Measurements from ENCODE around the gene CHTF8.

The CHTF8 gene

DNA sequence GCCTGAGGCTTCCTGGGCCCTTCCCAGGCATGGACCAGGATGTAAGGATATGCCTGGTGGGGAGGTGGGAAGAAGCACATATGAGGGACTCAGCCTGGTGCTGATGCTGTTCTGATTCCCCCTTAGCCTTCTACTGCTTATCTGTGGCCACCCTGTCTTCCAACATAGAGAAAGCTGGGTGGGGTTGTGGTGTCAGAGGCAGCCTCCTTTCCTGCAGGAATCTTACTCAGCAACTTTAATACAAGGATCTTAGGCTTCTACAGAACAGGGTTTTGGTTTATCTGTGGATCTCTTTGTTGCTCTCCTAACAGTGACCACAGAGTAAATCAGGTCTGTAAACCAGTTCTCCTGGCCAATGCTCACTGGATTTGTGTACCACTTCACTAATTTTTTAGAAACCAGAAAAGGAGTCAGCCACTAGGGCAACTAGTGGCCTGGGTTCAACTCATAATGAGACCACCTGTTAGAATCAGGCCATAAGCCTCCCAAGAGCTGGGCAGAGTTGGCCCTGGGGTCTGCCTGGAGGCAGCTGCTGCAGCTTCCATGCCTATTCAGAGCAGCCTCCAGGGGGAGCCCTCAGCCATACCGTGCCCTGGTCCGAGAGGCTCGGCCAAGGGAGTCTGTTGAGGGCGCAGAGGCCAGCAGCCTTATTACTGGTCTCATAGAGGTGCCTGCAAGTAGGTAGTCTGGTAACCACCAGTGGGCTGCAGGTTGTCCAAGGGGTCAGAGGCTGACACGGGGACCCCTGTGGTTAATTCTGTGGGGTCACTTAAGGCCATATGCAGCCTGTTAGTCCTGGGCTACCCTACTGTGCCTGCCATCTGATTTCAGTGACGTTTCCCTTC lies 19.9 kb downstream of the CHTF8 start:
- DNase-seq = peak; percentile 54

DNA sequence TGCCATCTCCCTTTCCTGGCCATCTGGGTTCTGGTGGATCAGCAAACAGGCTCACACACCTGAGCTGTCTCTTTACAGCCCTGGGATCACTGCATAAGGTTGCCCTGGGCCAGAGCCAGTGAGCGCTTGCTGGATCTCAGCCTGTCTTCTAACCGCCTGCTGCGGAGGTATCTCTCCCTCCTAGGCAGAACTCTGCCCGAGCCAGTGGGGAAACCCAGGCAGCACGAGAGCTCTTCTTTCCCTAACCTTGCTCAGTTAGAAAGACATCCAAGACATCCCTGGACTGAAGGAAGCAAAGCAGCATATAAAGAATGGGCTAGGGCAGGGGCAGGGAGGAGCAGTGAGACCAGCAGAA lies 20.5 kb downstream of the CHTF8 start:
- no peak for DNase-seq

DNA sequence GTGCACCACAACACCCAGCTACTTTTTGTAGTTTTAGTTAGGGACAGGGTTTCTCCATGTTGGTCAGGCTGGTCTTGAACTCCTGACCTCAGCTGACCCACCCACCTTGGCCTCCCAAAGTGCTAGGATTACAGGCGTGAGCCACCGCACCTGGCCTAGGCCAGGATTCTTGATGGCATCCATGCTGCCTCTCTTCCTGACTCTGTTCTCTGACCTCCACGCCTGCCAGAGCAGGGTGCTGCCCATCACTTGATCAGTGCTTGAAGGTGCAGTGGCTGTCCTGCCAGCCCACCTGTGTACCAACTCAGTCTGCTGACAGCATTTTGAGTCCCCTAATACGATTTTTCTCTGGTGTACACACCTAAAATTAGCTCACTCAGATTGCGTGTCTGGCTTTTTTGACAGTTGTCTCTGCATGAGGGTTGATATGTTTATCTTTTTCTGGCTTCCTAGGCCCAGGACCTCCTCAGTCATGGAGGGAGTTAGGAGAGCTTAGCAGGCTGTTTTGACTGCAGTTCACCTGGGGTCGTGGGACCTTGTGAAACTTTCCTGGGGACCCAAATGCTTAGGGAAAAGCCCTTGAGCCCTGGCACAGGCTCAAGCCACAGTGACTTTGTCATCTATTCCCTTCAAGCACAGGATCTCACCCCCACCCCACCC lies 21.0 kb downstream of the CHTF8 start:
- DNase-seq = no peak

DNA sequence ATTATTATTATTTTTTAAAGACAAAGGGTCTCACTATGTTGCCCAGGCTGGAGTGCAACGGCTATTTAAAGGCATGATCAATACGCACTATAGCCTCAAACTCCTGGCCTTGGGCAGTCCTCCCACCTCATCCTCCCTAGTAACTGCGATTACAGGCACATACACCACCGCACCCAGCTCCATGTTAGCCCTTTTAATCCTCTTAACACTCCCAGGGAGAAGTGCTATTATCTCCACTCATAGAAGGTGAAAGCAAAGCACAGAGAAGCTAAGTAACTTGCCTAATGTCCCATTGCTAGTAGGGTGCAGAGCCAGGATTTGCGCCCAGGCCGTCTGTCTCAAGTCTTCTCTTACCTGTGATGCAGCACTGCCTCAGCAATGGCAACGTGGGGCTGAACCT lies 22.0 kb downstream of the CHTF8 start:
- DNase-seq = no peak

DNA sequence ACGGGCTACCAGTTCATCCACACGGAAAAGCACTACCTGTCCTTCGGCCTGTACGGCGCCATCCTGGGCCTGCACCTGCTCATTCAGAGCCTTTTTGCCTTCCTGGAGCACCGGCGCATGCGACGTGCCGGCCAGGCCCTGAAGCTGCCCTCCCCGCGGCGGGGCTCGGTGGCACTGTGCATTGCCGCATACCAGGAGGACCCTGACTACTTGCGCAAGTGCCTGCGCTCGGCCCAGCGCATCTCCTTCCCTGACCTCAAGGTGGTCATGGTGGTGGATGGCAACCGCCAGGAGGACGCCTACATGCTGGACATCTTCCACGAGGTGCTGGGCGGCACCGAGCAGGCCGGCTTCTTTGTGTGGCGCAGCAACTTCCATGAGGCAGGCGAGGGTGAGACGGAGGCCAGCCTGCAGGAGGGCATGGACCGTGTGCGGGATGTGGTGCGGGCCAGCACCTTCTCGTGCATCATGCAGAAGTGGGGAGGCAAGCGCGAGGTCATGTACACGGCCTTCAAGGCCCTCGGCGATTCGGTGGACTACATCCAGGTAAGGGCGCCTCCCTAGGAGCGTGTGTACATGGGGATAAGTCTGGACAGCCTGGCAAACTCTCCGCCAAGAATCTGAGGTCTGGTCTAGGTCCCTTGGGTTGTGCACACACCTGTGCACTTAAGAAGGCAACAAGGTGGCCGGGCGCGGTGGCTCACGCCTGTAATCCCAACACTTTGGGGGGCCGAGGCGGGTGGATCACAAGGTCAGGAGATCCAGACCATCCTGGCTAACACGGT lies 22.7 kb downstream of the CHTF8 start:
- DNase-seq = no peak

DNA sequence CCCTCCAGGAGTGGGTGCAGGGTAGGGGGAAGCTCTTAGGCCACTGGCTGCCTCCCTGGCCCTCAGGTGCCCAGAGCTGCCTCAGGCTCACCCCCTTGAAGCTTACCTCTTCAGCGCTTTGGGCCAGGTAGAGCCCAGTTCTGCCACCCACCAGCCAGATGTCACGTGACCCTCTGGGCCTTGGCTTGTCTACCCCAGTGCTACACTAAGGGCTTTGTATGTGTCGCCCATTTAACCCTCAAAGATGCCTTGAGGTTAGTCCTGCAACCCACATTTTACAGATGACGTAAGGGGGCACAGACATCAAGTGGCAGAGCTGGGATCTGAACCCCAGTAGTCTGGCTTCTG lies 23.5 kb downstream of the CHTF8 start:
- no peak for DNase-seq

DNA sequence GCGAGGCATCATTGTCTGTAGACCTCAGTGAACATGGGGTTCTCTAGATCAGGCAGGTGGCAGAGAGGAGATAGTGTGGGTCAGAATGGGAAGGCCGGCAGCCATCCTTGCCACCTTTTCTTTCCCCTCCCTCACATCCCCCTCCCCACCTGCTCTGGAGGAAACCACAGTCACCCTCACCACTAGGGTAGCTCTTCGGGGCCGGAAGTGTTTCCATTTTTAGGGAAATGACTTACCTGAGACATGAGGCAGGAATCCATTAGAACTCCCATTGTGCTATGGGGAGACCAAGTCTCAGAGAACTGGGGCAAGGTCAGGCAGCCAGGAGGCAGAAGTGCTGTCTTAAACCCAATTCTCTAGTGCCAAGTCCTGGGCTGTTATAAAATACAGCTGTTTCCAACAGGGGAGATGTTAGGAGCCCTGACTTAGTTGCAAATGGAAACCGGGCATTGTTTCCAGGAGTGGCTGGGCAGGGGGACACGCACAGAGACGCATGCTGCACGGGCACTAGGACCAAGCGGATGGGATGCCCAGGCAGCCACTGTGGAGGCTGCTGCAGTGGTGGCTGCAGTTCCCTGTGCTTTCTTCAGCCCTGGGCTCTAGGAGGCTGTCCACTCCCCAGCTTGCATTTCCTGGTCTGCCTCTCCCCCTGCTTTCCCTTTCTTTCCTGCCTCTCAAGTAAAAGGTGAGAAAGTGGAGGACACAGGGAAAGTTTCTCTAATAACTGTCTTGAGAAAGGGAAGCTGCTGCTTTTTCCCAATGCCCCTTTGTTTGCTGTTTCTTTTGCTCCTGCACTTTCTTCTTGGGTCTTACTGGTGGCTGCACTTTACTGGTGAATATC lies 24.1 kb downstream of the CHTF8 start:
- DNase-seq = no peak

DNA sequence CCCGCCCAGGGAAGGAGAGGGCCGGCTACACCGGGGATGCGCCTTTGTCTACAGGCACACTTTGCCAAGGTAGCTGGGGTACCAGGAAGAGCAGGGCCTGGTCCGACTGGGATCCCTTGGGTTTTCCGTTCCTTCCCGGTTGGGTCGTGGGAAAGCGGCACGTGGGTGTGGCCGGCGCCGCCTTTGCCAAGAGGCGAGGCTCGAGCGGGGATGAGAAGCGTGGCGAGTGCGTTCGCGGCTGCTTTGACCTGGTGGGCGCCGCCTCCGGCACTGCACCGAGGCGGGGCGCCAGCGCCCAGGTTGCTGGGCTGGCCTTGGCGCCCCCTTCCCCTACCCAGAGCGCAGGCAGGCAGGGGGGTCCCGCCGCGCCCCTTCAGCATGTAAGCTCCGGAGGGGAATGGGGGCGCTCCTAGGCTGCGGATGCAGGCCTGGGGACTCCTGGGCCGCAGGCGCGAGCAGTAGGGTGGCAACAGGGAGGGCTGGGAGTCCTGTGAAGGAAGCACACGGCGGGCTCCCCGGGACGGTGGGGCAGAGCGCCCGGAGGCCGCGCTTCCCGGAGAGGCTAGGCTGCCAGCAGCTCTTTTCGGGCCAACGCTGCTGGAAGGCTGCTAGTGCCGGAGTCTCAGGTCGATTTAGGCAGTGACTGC lies 24.9 kb downstream of the CHTF8 start:
- DNase-seq = no peak

DNA sequence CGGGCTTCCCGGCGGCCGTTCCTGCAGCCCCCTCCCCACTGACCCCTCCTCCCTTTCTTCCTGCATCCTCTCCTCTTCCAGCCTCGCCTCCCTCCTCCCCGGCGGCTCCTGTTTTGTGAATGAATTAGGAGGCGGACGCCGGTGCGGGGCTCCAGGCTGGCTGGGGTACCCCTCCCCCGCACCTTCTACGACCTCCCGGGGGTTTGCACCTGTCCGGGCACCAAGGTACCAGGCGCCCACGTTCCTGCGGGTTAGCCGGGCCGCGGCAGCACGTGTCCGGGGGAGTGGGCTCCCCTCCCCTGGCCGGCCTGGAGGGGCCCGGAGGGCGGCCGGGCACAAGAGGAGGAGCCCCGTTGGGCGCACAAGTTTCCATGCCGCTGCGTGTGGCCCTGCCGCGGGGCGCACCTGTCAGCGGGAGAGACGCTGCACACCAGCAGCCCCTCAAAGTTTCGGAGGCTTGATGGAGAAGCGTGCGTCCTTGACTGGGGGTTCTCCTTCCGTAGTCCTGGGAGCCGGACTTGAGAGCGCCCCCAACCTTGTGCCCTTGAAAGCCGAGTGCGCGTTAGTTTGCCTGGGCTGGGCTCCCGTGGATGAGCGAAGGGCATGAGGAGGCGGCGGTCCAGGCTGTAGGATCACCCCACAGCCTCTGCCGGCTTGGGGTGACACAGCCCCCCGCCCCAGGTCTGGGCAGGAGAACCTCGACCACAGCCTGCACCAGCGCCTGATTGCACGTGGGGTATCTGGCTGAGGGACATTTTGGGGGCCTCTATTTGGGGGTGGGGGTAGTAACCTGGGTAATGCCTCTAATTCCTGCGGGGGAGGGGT lies 25.7 kb downstream of the CHTF8 start:
- no peak for DNase-seq

DNA sequence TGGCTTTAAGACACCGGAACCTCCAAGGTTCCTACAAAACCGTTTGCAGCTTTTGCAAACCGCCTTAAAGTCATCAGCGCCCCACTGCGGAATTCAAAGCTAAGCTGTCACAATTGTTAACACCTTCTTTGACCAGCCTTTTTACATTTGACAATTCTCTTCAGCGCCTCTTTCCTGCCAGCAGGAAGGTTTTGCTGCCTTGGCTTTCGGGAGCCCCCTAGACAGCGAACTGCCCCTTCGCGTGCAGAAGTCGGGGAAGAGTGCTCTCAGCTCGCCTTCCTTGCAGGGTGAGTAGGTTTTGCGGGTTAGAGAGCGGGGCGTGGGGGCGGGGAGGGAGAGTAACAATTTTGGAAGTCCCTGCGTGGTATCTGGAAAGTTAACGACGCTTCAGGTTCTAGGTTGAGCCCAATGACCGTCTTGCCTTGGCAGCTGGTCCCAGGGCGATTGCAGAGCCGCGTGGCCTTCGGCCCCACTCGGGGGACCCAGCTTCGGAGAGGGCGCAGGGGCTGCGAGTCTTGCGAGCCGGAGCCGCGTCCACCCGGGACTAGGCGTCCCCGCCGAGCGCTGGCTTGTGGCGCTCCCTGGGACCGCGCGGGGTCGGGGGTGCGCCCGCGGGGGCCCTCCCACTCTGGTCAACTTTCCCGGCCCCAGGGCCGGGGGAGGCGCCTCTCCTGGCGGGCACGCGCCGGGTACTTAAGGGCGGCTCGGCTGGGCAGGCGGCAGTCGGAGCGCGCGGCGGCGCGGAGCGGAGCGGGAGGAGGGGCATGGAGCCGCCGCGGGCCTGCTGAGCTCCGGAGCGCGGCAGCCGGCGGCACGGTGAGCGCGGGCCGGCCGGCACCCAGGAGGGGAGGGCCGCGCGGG lies 26.7 kb downstream of the CHTF8 start, which contains the start of gene HAS3:
TSS of gene HAS3 (plus strand) at position 153 of the 861 bp plus-strand sequence. CDS start 3,743 bp downstream, outside the sequence.
- DNase-seq = no peak

DNA sequence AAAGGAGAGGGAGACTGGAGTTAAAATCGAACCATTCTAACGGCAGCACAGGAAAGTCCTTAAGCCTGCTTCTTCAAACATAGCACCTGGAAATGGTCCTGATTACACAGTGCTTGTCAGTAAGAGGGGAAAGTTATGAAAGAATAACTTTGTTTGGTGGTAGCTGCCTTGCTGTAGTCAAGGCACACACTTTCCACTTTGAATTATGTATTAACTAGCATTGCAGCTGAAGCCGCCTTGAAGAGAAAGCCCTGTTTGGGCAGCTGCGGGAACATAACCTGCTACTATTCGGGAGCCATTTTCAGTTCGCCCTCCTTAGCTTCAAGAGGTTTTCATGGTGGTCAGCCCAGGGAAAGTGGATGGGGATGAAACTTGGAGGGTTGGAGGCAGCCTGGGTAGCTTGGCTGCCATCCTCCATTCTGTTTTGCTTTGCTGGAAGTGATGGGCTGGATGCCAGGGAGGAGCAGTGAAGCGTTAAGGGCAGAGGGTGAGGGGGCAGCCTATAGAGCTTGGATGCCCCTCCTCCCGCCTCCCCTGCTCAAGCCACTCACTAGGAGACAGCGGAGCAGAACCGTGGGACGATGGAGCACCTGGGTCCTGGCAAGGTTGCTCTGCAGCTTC lies 32.2 kb downstream of the CHTF8 start:
- DNase-seq = no peak

DNA sequence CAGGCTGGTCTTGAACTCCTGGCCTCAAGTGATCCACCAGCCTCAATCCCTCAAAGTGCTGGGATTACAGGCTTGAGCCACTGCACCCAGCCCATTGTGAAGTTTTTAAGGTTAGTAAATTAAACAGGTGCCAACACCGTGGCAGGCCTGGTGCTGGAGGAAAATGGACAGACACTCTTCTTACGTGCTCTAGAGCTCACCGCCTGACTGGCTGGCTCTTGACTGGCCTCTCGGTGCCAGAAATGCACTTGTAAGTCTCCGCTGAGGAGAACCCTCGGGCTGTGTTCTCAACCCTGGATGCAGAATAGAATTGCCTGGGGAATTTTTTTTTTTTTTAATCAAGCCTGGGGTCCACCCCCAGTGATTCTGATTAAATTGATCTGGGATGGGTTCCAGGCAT lies 37.2 kb downstream of the CHTF8 start:
- DNase-seq = no peak

DNA sequence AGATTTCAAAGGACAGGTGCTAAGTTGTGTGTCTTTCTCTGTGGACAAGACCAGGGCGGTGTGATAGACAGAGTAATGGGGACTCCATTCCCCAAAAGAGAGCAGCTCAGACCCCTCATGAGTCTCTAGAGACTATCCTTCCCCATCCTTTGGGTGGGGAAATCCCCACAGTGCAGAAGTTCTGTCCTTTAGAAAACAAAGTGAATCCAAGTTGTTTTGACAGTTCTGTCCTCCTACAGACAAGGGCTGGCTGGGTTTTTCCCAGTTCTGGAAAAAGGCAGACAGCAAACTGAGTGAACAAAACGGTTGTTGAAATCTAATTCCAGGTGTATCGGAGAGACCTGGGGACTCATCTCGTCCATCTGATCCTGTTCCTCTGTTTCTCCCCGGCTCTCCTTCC lies 37.9 kb downstream of the CHTF8 start:
- no peak for DNase-seq

DNA sequence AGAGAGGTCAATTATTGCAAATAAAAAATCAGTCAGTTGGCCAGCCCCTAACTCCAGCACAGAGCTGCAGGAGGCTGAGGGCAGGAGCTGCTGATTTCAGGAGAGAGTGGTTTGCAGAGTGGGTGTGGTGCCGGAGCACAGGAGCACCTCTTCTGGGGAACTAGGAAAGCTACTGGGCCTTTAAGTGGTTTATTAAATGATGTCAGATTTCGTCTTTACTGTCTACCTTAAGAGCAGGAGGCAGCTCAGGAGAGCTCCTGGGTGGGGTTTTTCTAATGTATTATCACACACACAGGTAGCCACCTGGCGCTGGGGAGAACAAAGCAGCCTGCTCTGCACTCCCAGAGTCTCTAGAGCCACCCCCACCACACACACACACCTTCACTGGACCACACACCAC lies 38.4 kb downstream of the CHTF8 start:
- DNase-seq = no peak

DNA sequence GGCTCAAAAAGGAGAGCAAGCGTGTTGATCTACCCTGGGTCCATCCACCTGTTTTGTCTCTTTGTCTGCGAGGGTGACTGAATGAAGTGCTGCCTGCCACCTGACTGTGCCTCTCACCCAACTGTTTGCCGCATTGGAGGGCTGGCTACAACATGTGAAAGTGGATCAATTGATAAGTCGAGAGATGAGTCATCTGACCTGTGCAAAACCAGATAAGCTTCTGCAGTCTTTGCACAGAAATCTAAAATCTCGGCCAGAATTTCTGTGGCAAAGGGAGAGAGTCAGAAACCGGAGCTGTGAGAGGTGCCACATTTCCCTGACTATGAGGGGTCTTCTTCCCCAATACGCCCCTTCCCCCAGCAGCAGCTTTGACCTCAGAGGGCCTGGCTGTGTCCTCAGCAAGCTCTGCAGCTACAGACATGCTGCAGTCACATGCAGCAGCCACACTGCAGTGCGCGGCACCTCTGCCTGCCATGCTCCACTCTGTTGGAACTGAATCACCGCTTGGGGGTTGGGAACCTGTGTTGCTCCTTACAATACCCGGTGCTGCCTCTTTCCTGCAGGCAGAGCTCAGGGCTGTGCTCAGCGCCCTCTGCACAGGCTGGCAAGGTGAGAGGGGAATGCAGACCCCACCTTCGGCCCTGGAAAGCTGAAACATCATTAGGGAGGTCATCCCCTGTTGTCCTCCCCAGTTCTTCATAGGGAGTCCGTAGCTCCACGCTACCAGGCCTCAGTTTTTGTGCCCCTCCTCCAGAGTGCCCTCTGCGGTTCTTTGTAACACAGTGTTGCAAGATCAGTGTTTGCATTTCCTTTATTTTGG lies 43.1 kb downstream of the CHTF8 start:
- DNase-seq = no peak

DNA sequence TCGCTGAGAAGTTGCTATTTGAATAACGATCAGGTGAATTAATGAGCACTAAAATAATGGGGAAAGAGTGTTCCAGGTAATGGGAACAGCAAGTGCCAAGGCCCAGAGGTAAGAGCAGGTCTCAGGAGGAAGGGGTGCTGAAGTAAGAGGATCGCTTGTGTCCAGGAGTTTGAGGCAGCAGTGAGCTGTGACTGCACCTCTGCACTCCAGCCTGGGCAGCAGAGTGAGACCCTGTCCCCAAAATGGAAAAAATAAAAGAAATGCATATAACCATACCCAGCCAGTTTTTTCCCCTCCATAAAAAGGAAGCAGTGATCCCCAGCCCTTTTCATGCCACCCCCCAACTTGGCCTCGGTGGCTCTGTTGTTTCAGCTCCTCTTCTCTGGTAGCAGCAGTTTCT lies 43.7 kb downstream of the CHTF8 start:
- DNase-seq = no peak

DNA sequence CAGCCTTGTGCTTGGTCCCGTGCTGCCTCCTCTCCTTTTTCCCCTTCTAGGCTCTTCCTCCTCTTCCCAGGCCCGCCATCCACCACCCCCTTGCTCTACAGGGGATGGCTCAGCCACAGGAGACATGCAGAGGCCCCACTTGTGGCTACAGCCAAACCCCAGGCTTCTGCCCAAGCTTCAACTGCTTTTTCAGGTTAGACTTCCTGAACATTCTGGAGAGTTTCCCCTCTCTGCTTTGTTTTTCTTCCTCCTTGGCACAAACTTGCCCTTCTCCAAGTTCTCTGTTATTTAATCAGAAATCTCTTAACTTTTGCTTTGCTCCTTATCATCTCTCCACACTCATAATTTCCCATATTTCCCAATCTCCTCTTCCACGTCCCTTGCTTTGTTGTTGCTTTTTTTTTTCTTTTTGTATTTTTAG lies 45.2 kb downstream of the CHTF8 start:
- no peak for DNase-seq

DNA sequence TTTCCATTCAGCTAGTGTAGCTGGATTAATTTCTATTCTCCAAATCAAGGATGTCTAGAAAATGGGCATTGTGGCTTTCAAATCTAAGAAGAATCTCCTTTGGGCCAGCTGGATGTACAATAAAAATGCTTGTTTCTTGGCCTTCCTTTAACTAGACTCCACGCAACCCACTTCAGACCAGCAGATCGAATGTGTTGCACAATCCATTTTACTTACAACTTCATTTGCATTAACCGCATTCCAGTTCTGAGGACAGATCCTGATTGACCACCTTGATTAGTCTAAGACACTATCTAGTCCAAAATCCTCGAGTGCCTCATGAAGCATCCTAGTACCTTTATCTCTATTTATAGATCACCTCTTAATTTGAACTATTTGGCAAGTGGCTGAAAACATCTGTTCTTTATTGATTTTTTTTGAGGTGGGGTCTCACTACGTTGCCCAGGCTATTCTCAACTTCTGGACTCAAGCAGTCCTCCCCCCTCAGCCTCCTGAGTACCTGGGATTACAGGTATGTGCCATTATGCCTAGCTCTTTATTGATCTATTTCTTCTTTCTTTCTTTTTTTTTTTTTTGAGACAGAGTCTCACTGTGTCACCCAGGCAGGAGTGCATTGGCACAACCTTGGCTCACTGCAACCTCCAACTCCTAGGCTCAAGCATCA lies 47.2 kb downstream of the CHTF8 start:
- DNase-seq = no peak

Data from activated CD8-positive, alpha-beta memory T cell treated with anti-CD3 and anti-CD28 coated beads, Interleukin-2, amount 50 U/mL, for 4 hours (primary cell).